Measurements from ENCODE around the gene HMGB2. TPM values are rescaled to one million over a fixed set of nuclear protein-coding genes. Genes with fewer than 3 reads are reported as not detected.

HMGB2 gene
- 260 TPM for polyA plus RNA-seq (2013, experiment 1 of 2; ENCODE audit: insufficient read length)
- 50.1 TPM for polyA plus RNA-seq (2013, experiment 2 of 2; ENCODE audit: insufficient read length)

- peak; percentile 100 for DNase-seq
These were observed at the start of gene HMGB2 for GRCh38 chr4:173334085-173334890. Gene HMGB2, minus strand, starts transcription at chr4:173334358. Its CDS starts 709 bp downstream, at chr4:173333649.

DNA sequence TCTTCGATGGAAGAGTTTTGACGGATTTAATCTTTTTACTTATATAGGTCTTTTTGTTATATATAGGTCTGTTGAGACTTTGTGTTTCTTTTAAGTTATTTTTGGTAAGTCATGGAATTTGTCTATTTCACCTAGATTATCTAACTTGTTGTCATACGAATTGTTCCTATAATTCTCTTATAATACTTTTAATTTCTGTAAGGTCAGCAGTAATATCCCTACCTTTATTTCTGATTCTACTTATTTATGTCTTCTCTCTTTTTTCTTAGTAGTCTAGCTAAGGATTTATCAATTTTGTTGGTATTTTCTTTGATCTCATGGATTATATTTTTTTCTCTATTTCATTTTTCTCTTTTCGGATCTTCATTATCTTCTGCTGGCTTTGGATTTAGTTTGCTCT, 48.2 kb upstream of the HMGB2 start:
- DNase-seq: no peak

DNA sequence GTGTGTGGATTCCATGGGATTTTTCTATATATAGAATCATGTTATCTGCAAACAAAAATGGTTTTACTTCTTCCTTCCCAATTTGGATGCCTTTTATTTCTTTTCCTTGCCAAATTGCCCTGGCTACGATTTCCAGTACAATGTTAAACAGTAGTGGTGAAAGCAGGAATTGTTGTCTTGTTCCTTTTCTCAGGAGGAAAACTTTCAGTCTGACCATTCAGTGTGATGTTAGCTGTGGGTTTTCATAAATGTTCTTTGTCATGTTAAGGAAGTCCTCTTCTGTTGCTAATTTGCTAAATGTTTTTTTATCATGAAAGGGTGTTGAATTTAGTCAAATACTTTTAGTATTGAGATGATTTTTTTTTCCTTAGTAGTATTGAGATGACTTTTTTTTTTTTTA, 47.5 kb upstream of the HMGB2 start:
- no peak for DNase-seq

GRCh38 chr4:173380987-173381386, 46.8 kb upstream of the HMGB2 start:
- DNase-seq: no peak

DNA sequence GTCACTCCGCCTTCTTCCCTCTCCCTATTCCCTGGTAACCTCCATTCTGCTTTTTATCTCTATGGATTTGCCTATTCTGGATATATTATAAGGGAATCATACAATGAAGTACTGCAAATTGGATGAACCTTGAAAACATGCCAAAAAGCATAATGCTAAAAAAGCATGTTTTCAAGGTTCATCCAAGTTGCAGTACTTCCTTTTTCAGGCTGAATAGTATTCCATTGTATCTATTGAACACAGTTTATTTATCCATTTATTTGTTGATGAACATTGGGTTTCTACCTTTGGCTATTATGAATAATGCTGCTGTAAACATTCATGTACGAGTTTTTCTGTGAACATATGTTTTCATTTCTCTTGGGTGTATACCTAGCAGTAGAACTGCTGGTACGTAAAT, 45.8 kb upstream of the HMGB2 start:
- no peak for DNase-seq

GRCh38 chr4:173374588-173374987, 40.4 kb upstream of the HMGB2 start:
- no peak for DNase-seq

DNA sequence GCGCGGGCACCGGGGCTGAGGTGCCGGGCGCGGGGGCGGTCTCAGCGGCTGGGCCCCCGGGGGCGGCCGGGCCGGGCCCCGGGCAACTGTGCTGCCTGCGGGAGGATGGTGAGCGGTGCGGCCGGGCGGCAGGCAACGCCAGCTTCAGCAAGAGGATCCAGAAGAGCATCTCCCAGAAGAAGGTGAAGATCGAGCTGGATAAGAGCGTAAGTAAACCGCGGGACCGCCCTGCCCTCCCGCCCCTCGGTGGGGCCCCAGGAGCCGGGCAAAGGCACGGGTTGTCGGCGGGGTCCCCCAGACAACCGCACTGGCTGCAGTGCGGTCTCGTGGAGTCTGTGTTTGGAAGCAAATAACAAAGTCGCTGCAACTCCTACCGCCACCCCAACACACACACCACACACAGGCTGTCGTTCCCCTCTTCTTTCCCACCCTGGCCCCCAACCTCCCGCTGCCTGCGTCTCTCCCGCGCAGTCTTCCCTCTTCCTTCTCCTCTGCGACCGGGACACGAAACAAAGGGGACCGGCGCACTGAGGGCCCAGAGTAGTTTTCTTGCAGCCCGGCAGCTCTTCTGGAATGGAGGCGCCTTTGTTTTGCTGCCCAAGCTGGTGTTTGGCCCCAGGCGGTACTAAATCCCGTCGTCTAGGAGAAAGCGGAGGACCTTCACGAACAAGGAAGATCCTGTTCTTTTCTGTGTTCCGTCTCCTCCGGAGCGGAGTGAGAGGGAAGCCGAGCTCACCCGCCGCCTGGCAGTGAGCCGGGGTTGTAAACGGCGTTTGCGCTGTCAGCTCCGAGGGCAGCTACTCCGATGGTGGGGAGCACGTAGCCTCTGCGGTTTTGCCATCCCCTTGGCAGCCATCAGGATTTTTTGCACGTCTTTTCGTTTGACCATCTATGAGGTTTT, 37.4 kb upstream of the HMGB2 start:
- DNase-seq: peak; percentile 76

DNA sequence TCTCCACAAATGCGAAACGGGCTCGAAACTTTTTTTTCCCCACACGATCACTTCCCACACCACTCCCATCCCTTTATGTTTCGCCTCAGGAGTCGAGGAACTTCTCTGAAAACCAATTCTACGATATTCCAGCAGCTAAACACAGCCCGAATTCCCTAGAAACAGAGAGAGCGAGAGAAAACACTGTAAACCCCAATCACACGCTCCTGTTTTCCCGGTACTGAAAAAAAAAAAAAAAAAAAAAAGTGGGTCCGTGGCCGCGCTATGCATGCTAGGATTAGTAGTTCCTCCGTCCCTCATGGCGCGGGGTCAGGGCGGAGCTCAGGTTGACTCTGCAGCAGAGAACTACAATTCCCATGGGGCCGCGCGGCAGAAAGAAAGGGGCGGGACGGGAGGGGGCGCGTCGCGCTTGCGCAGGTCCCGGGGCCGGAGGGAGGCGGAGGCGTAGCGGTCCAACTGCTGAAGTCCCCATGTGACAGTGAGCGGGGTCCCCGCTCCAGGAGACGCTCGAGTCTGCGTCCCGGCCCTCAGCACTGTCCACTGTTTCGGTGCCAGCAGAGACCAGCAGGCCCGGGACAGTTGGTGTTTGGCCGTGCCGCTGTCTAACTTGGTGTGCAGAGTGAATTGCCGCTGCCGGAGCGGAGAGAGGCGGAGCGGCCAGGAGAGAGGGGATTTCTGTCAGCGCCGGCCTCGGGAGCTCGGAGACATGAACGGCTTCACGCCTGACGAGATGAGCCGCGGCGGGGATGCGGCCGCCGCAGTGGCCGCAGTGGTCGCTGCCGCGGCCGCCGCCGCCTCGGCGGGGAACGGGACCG, 36.5 kb upstream of the HMGB2 start, which contains the start of gene SAP30:
SAP30 (plus strand) TSS at position 478 of the 815 bp plus-strand sequence; CDS start at position 707, 229 bp downstream.
- peak; percentile 99 for DNase-seq

- DNase-seq: no peak
These were observed 35.9 kb upstream of the HMGB2 start for GRCh38 chr4:173370130-173370476.

- DNase-seq: no peak
These were observed 33.8 kb upstream of the HMGB2 start for GRCh38 chr4:173367946-173368345.

DNA sequence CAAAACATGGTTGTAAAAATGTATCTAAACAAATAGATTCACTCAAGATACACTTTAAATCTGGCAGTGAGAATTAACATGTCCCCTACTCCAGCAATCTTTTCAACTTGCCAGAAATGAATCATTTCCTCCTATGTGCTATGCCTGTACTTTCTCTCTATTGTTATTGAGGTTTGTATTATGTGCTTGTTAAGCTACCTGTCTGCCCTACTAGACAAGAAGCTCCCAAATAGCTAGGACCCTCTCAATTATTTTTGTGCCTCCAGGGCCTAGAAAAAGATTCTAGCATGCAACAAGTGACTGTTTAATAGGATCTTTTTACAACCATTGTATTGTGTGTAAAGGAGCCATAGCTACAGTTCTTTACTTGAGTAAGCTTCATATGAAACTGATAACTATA, 33.1 kb upstream of the HMGB2 start:
- DNase-seq: no peak

GRCh38 chr4:173365359-173365996, 31.3 kb upstream of the HMGB2 start:
- DNase-seq: no peak

GRCh38 chr4:173362666-173363065, 28.5 kb upstream of the HMGB2 start:
- no peak for DNase-seq

DNA sequence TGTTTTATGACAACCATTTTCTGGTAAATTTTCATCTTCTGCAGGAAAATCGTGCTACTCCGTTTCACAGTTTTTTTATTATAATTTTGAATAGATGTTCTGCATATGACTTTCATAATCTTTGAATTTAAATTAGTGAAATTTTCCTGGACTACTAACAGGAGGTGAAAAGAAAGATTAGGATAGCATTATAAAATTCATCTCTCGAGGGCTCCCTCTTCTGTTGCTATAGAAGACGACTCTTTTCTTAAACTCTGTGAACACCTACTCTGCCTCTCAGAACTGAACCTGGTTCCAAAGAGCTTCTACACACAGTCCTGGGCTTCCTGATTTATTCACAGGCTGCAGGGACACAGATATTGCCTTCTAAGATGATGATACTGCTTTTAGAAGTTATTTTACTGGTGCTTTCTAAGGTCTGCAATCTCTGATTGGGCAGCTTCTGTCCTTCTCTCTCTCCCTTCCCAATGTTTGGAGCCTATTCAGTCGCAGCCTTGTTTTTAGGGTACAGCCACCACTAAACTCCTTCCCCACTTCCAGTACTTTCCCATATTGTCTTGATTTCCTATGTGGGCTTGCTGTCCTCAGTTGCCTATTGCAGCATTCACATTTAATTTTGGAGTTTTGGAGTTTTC, 26.5 kb upstream of the HMGB2 start:
- no peak for DNase-seq

GRCh38 chr4:173357939-173358338, 23.8 kb upstream of the HMGB2 start:
- no peak for DNase-seq

DNA sequence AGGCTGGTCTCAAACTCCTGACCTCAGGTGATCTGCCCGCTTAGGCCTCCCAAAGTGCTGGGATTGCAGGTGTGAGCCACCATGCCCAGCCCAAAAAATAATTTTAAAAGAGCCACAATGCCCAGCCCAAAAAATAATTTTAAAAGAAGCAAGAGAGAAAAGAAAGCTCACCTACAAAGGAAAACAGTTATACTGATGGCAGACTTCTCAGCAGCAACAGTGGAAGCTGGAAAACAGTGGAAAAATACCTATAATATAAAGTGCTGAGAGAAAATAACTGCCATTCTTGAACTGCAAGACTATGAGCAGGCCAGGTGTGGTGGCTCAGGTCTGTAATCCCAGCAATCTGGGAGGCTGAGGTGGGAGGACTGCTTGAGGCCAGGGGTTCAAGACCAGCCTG, 13.3 kb upstream of the HMGB2 start:
- DNase-seq: no peak

GRCh38 chr4:173346074-173346473, 11.9 kb upstream of the HMGB2 start:
- DNase-seq: peak; percentile 84

DNA sequence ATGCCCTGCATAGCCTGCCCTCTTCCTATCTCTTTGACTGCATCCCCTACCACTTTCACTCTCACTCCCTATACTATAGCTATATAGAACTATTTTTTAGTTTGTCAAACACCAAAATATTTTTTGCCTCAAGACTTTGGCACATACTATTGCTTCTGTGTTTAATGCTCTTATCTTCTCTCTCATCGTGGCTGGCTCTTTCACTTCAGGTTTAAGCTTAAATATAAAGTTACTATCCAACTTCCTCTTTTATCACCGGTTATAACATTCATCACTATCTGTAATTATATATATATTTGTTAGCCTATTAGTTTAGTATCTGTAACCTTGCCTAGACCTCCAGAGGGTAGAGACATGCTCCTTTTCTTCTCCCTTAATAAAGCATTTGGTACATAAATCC, 11.5 kb upstream of the HMGB2 start:
- DNase-seq: no peak

- DNase-seq: no peak
These were observed 9.8 kb upstream of the HMGB2 start for GRCh38 chr4:173343832-173344397.

DNA sequence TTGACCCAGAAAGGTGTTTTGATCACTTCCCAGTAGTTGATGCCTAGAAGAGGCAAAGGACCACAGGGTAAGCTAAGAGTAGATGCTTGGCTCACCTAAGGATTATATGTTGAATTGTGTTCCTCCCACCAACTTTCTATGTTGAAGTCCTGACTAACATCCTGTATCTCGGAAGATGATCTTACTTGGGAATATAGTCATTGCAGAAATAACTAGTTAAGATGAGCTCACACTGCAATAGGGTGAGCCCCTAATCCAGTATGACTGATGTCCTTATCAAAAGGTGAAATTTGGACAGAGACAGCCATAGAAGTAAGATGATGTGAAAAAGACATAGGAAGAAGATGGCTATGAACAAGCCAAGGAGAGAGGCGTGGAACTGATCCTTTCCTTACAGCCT, 3.3 kb upstream of the HMGB2 start:
- DNase-seq: no peak

All from fibroblast of skin of back (primary cell).